Measurements from ENCODE around the gene CCDC194. TPM values are rescaled to one million over a fixed set of nuclear protein-coding genes. Genes with fewer than 3 reads are reported as not detected.

The CCDC194 gene
- polyA plus RNA-seq, 1 donor from 2014 or later: not detected

- Histone ChIP-seq H3K9ac (ENCODE audit: low read length) (no peak overlapping the region), H4K20me1 (ENCODE audit: insufficient read depth) (no peaks in the 10 kb centered on the region), H3K36me3 (ENCODE audit: insufficient read depth, low read length) (no peaks in the 10 kb centered on the region), H3K27me3 (ENCODE audit: insufficient read depth, low read depth, low read length) (no peaks in the 10 kb centered on the region), H3K9me3 (ENCODE audit: low read length) (no peaks in the 10 kb centered on the region), H3K4me3 (ENCODE audit: low read length) (no peak overlapping the region), H3K9me2 (ENCODE audit: insufficient read depth, low read length) (no peaks in the 10 kb centered on the region), H2AFZ (ENCODE audit: low read depth, low read length) (no peak overlapping the region), H3K79me2 (replicated peaks; ENCODE audit: insufficient read depth, low read length) (no peaks in the 10 kb centered on the region), H3K27ac (ENCODE audit: low read length) (no peak overlapping the region), H3F3A (ENCODE audit: insufficient read depth, low read length, poor library complexity, severe bottlenecking) (no peaks in the 10 kb centered on the region), H3K4me2 (ENCODE audit: low read length) (no peak overlapping the region)
- TF ChIP-seq EP300 (conservative IDR thresholded peaks at IDR 0.05; ENCODE audit: poor library complexity, severe bottlenecking) (no peak), MXI1 (conservative IDR thresholded peaks at IDR 0.05; ENCODE audit: poor library complexity, severe bottlenecking) (no peak), TAF1 (IDR thresholded peaks at IDR 0.05; ENCODE audit: low read depth) (no peak), SMC3 (conservative IDR thresholded peaks at IDR 0.05; ENCODE audit: poor library complexity) (no peak), RAD21 (conservative IDR thresholded peaks at IDR 0.05) (no peak), POLR2AphosphoS5 (IDR thresholded peaks at IDR 0.05) (no peak), EZH2 (IDR thresholded peaks at IDR 0.05; ENCODE audit: borderline replicate concordance, insufficient read depth, low read length, poor library complexity, severe bottlenecking) (no peak)
- TF ChIP-seq, protein P1, sequence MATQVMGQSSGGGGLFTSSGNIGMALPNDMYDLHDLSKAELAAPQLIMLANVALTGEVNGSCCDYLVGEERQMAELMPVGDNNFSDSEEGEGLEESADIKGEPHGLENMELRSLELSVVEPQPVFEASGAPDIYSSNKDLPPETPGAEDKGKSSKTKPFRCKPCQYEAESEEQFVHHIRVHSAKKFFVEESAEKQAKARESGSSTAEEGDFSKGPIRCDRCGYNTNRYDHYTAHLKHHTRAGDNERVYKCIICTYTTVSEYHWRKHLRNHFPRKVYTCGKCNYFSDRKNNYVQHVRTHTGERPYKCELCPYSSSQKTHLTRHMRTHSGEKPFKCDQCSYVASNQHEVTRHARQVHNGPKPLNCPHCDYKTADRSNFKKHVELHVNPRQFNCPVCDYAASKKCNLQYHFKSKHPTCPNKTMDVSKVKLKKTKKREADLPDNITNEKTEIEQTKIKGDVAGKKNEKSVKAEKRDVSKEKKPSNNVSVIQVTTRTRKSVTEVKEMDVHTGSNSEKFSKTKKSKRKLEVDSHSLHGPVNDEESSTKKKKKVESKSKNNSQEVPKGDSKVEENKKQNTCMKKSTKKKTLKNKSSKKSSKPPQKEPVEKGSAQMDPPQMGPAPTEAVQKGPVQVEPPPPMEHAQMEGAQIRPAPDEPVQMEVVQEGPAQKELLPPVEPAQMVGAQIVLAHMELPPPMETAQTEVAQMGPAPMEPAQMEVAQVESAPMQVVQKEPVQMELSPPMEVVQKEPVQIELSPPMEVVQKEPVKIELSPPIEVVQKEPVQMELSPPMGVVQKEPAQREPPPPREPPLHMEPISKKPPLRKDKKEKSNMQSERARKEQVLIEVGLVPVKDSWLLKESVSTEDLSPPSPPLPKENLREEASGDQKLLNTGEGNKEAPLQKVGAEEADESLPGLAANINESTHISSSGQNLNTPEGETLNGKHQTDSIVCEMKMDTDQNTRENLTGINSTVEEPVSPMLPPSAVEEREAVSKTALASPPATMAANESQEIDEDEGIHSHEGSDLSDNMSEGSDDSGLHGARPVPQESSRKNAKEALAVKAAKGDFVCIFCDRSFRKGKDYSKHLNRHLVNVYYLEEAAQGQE (IDR thresholded peaks at IDR 0.05; ENCODE audit: borderline replicate concordance): no peak
- TF ChIP-seq, protein P2, sequence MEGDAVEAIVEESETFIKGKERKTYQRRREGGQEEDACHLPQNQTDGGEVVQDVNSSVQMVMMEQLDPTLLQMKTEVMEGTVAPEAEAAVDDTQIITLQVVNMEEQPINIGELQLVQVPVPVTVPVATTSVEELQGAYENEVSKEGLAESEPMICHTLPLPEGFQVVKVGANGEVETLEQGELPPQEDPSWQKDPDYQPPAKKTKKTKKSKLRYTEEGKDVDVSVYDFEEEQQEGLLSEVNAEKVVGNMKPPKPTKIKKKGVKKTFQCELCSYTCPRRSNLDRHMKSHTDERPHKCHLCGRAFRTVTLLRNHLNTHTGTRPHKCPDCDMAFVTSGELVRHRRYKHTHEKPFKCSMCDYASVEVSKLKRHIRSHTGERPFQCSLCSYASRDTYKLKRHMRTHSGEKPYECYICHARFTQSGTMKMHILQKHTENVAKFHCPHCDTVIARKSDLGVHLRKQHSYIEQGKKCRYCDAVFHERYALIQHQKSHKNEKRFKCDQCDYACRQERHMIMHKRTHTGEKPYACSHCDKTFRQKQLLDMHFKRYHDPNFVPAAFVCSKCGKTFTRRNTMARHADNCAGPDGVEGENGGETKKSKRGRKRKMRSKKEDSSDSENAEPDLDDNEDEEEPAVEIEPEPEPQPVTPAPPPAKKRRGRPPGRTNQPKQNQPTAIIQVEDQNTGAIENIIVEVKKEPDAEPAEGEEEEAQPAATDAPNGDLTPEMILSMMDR (IDR thresholded peaks at IDR 0.05; ENCODE audit: poor library complexity, severe bottlenecking): no peak
Observed at GRCh38 chr19:17351815-17352435, 42.1 kb downstream of the CCDC194 start.

DNA sequence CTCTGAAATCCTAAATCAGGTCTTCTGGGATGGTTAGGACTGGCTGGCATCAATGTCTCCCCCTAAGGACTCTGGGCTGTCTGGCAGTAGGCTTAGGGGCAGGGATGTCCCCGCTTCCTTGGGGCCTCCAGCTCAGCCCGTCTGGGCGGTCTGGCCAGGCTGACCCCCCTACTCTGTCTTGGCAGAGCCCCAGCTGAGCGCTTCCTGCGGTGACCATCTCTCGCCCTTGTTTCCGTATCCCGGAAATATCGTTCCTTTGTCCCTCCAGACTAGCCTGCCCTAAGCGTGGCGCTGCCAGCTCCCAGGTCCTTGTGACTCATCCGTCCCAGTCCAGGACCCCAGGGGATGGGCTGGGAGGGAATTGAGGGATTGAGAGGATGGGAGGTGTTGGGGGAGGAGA lies 45.3 kb downstream of the CCDC194 start:
- H3K27ac ChIP-seq (ENCODE audit: low read length): no peak overlapping the region
- H3K36me3 ChIP-seq (ENCODE audit: insufficient read depth, low read length): no peaks in the 10 kb centered on the region
- H3F3A ChIP-seq (ENCODE audit: insufficient read depth, low read length, poor library complexity, severe bottlenecking): no peaks in the 10 kb centered on the region
- H3K79me2 ChIP-seq (replicated peaks; ENCODE audit: insufficient read depth, low read length): no peaks in the 10 kb centered on the region
- no peaks in the 10 kb centered on the region for H3K27me3 ChIP-seq (ENCODE audit: insufficient read depth, low read depth, low read length)
- H3K9ac ChIP-seq (ENCODE audit: low read length): no peak overlapping the region
- no peaks in the 10 kb centered on the region for H3K9me2 ChIP-seq (ENCODE audit: insufficient read depth, low read length)
- no peak overlapping the region for H2AFZ ChIP-seq (ENCODE audit: low read depth, low read length)
- H3K4me3 ChIP-seq (ENCODE audit: low read length): no peak overlapping the region
- H3K9me3 ChIP-seq (ENCODE audit: low read length): no peaks in the 10 kb centered on the region
- no peak overlapping the region for H3K4me2 ChIP-seq (ENCODE audit: low read length)
- H4K20me1 ChIP-seq (ENCODE audit: insufficient read depth): no peaks in the 10 kb centered on the region
- no peak for TF ChIP-seq TAF1 (IDR thresholded peaks at IDR 0.05; ENCODE audit: low read depth)
- no peak for TF ChIP-seq MXI1 (conservative IDR thresholded peaks at IDR 0.05; ENCODE audit: poor library complexity, severe bottlenecking)
- TF ChIP-seq SMC3 (conservative IDR thresholded peaks at IDR 0.05; ENCODE audit: poor library complexity): no peak
- TF ChIP-seq, protein P1 (IDR thresholded peaks at IDR 0.05; ENCODE audit: borderline replicate concordance): no peak
- no peak for TF ChIP-seq EZH2 (IDR thresholded peaks at IDR 0.05; ENCODE audit: borderline replicate concordance, insufficient read depth, low read length, poor library complexity, severe bottlenecking)
- TF ChIP-seq EP300 (conservative IDR thresholded peaks at IDR 0.05; ENCODE audit: poor library complexity, severe bottlenecking): no peak
- TF ChIP-seq, protein P2 (IDR thresholded peaks at IDR 0.05; ENCODE audit: poor library complexity, severe bottlenecking): no peak
- TF ChIP-seq RAD21 (conservative IDR thresholded peaks at IDR 0.05): no peak
- no peak for TF ChIP-seq POLR2AphosphoS5 (IDR thresholded peaks at IDR 0.05)
